BJ (cell line): Measurements from ENCODE around the gene NFYC. TPM values are rescaled to one million over a fixed set of nuclear protein-coding genes. Genes with fewer than 3 reads are reported as not detected.

Experiments
- CTCF ChIA-PET: fragments of 350-600 bp; formaldehyde crosslinking; extraction: SDS; loops from one replicate; lab custom pipeline; 2021; ENCODE audit warnings: antibody characterized with exemption, inconsistent platforms; lab: Yijun Ruan, JAX
- POLR2A ChIA-PET: fragments of 300-600 bp; sonication (Branson Sonifier 250); formaldehyde crosslinking; extraction: SDS; loops from one replicate; lab custom pipeline; 2021; ENCODE audit warnings: antibody characterized with exemption; lab: Charles Lee
- DNase-seq: peaks from one replicate; pipeline ENCODE4 v3.0.0-alpha.2; 2011; ENCODE audit warnings: low read depth
- H3K27me3 ChIP-seq: 2 replicates; pipeline ENCODE4 v1.6.0; 2011; ENCODE audit warnings: low read length; ENCODE audit not compliant: control insufficient read depth, insufficient read depth
- H3K36me3 ChIP-seq: 2 replicates; pipeline ENCODE4 v1.5.1; 2011; ENCODE audit warnings: low read length; ENCODE audit not compliant: control insufficient read depth, insufficient read depth
- H3K4me3 ChIP-seq: 2 replicates; pipeline ENCODE4 v1.5.1; 2011; ENCODE audit warnings: low read depth, mild to moderate bottlenecking, control low read depth, low read length
- CTCF ChIP-seq: IDR thresholded peaks from 2 replicates; pipeline ENCODE4 v1.5.1; 2011; ENCODE audit warnings: low read depth, mild to moderate bottlenecking, control low read depth, inconsistent platforms, low read length, moderate library complexity; ENCODE audit not compliant: insufficient read depth
- polyA plus RNA-seq: library from polyadenylated mRNA; depleted of rRNA; stranded (reverse); fragments of >200 nt; gene quantifications from 2 replicates; pipeline ENCODE4 v1.2.3, GENCODE V29; 2011

The NFYC gene
- polyA plus RNA-seq, 1 experiment: 63.2 TPM

GRCh38 chr1:40712997-40713396 lies 21.5 kb downstream of the NFYC start:
- Histone ChIP-seq H3K27me3 (no peaks in the 10 kb centered on the region), H3K4me3 (no peak overlapping the region), H3K36me3 (no peaks in the 10 kb centered on the region)
- DNase-seq: no peak
- ChIA-PET CTCF (no interaction called here), POLR2A (no interaction called here)
- TF ChIP-seq CTCF: no peak

- DNase-seq: no peak
- ChIA-PET CTCF (no interaction called here), POLR2A (no interaction called here)
- no peak overlapping the region for H3K4me3 ChIP-seq
- no peak for TF ChIP-seq CTCF
- no peaks in the 10 kb centered on the region for H3K36me3 ChIP-seq
- no peaks in the 10 kb centered on the region for H3K27me3 ChIP-seq
Measured at GRCh38 chr1:40715491-40716059, 24.1 kb downstream of the NFYC start.

- ChIA-PET POLR2A (no interaction called here), CTCF (interaction anchor here (1.2 to 2.2 kb wide), 2 partner anchors 8 to 12 kb away, joined by 3 to 9 read pairs; no protein-coding TSS in a partner anchor)
- Histone ChIP-seq H3K27me3 (no peaks in the 10 kb centered on the region), H3K4me3 (no peak overlapping the region), H3K36me3 (no peaks in the 10 kb centered on the region)
- TF ChIP-seq CTCF: no peak
- DNase-seq: no peak
Measured at GRCh38 chr1:40717065-40717464, 25.6 kb downstream of the NFYC start.

GRCh38 chr1:40717955-40718354 lies 26.5 kb downstream of the NFYC start:
- Histone ChIP-seq H3K4me3 (no peak overlapping the region), H3K27me3 (no peaks in the 10 kb centered on the region), H3K36me3 (no peaks in the 10 kb centered on the region)
- ChIA-PET CTCF (interaction anchor here (2.2 kb wide), 1 partner anchor 11 kb away, joined by 9 read pairs; no protein-coding TSS in a partner anchor), POLR2A (no interaction called here)
- no peak for TF ChIP-seq CTCF
- DNase-seq: no peak

GRCh38 chr1:40720493-40720892 lies 29.0 kb downstream of the NFYC start:
- POLR2A ChIA-PET: no interaction called here
- TF ChIP-seq CTCF: no peak
- CTCF ChIA-PET: no interaction called here
- Histone ChIP-seq H3K4me3 (no peak overlapping the region), H3K36me3 (no peaks in the 10 kb centered on the region), H3K27me3 (no peaks in the 10 kb centered on the region)
- DNase-seq: no peak
